ENCODE data around the gene LAIR1.
"Not testable (repeated sequence)": the region's sequence is repeated elsewhere in the genome, so short reads cannot be mapped to it uniquely, and the experiment has no call there.

LAIR1 gene

DNA sequence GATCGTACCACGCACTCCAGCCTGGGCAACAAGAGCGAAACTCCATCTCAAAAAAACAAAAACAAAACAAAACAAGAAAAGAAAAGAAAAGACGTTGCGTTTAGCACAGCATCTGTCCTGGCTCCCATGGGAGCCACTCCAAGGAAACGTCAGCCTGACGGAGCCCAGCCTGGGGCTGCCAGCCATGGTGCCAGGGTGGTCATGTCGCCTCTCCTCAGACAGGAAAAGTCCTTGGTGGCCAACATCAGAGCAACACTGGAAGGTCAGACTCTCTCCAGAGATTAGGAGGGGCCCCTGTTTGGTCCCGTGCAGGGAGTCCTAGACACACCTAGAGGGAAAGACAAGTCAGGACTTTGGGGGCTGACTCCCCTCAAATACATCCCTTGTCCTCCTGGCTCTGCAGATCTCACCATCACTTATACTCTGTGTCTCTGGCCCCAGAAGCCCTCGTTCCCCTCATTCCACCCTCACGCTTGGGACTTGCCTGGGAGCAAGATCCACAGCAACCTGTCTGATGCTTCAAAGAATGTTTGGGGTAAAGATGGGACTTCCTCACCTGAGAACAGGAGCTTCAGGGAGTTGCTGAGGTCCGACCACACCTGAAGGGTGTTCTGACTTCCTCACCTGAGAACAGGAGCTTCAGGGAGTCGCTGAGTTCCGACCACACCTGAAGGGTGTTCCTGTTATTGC, 35.1 kb downstream of the LAIR1 start:
- H3K27ac ChIP-seq, result no peak overlapping the region
- no peak for TF ChIP-seq CTCF (conservative IDR thresholded peaks at IDR 0.05)

DNA sequence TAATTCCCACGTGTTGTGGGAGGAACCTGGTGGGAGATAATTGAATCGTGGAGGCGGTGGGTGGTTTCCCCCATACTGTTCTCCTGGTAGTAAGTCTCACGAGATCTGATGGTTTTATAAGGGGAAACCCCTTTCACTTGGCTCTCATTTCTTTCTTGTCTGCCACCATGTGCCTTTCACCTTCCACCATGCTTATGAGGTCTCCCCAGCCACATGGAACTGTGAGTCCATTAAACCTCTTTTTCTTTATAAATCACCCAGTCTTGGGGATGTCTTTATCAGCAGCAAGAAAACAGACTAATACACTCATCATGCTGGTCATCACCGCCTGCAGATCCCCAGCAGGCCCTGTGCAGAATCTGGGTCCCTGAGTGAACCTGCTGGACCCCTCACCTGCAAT, 36.0 kb downstream of the LAIR1 start:
- not testable (repeated sequence) for H3K27ac ChIP-seq

- no peak overlapping the region for H3K27ac ChIP-seq
- TF ChIP-seq CTCF (conservative IDR thresholded peaks at IDR 0.05), result no peak
Measured at GRCh38 chr19:54325631-54326030, 39.1 kb downstream of the LAIR1 start.

DNA sequence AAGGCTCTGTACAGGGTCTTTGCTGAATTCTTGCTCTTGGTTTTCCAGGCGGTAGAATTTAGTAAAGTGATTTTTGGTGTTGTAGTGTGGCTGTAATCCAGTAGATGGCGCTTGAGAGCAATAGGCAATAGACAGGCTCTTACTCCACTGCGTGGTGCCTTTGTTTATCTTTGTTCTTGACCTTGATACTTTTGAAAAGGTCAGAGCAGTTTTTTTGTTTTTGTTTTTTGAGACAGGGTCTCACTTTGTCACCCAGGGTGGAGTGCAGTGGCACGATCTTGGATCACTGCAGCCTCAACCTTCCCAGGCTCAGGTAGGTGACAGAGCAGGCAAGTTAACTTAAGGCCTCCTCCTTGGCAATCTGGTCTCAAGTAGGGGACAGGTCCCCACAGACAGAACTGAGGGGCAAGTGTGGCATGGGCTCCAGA, 39.5 kb downstream of the LAIR1 start:
- H3K27ac ChIP-seq, result no peak overlapping the region
- peak; percentile 97 for TF ChIP-seq CTCF (conservative IDR thresholded peaks at IDR 0.05)

DNA sequence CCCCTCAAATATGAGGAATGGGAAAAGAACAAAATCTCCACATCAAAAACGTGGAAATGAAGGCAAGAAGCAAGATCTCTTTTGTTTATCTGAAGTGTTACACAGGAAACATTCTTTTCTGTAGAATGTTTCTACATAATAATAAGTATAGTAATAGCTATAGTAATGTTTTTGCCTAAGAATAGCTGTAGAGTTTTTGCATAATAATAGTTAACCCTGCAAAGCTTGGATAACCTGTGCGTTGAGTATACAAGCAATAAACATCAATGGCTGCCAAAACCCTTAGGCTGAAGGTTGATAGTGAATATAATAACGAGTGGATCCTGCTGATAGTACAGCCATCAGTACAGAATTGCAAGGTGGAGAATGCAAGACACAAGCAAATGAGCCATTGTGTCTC, 40.7 kb downstream of the LAIR1 start:
- H3K27ac ChIP-seq, result no peak overlapping the region
- TF ChIP-seq CTCF (conservative IDR thresholded peaks at IDR 0.05), result no peak

- not testable (repeated sequence) for H3K27ac ChIP-seq
- TF ChIP-seq CTCF (conservative IDR thresholded peaks at IDR 0.05), result peak; percentile 62
Measured at GRCh38 chr19:54322934-54323333, 41.8 kb downstream of the LAIR1 start.

- not testable (repeated sequence) for H3K27ac ChIP-seq
Measured at GRCh38 chr19:54322295-54322694, 42.4 kb downstream of the LAIR1 start.

DNA sequence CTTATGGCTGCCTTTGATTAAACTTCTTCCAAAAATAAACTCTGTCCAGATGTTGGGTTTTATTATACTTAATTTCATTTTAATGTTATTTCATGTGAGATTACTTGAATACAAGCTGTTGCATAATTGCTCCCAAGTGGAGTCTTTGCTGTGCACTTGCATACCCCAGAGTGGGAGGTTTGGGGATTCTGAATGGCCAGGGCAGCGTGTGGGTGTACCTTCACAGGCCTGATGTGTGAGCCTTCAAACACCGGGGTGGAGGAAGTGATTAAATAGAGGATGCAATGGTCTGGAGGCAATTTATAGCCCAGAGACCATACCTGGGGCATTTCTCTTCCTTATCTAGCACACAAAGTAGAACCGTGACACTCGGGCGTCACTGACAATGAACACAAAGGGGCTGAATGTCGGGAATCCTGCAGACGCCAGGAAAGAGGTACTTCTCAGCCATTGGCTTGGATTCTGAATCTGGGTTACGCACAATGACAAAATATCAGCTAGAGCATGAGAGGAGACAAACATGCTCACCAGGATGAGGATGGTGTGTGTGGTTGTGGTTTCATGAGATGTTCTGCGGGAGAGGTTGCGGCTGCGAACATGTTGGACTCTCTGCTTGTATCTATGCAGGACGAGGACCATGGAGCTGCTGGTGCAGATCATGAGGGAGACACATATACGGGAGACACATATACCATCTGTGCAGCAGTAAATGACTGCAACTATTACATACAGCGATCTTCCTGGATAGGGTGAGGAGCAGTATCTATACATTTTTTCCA, 44.6 kb downstream of the LAIR1 start:
- TF ChIP-seq CTCF (conservative IDR thresholded peaks at IDR 0.05), result no peak

More for the DNA sequence above, 44.6 kb downstream of the LAIR1 start:
- no peak overlapping the region for H3K27ac ChIP-seq

Data from VCaP (cell line).